DND-41 (cell line): ENCODE results near the gene PLP2.
"Not testable (repeated sequence)": the region's sequence is repeated elsewhere in the genome, so short reads cannot be mapped to it uniquely, and the experiment has no call there.

Experiments
- ATAC-seq: fragments of 200-7000 bp; cut with Tn5 transposase; 3 replicates; pipeline ENCODE4 v1.9.1; 2021; ENCODE audit warnings: low read depth; ENCODE audit not compliant: insufficient read depth
- DNase-seq: peaks from one replicate; pipeline ENCODE4 v3.0.0-alpha.2; 2020
- H2AFZ ChIP-seq: 2 replicates; pipeline ENCODE4 v1.6.0; 2012; ENCODE audit warnings: low read depth, low read length
- H3K27ac ChIP-seq: 2 replicates; pipeline ENCODE4 v1.5.1; 2012; ENCODE audit warnings: low read length, inconsistent platforms
- H3K27me3 ChIP-seq: fragments of 200-600 bp; sonication (generic); 2 replicates; pipeline ENCODE4 v1.6.0; 2012; ENCODE audit warnings: low read length, mild to moderate bottlenecking, inconsistent platforms; ENCODE audit not compliant: insufficient read depth, poor library complexity
- H3K36me3 ChIP-seq: 2 replicates; pipeline ENCODE4 v1.5.1; 2012; ENCODE audit warnings: low read length, inconsistent platforms; ENCODE audit not compliant: insufficient read depth
- H3K4me1 ChIP-seq: 2 replicates; pipeline ENCODE4 v1.5.1; 2012; ENCODE audit warnings: mild to moderate bottlenecking, low read length; ENCODE audit not compliant: insufficient read depth
- H3K4me2 ChIP-seq: 2 replicates; pipeline ENCODE4 v1.6.0; 2012; ENCODE audit warnings: mild to moderate bottlenecking, moderate library complexity, low read length, inconsistent platforms; ENCODE audit not compliant: insufficient read depth
- H3K4me3 ChIP-seq, 2 experiments: fragments of 200-600 bp in 1 of 2; shearing (Covaris generic) in 1 of 2; 2 replicates each; pipeline ENCODE4 v1.5.1; 2012 to 2016; ENCODE audit warnings: inconsistent platforms in 2 of 2, low read length in 2 of 2, mild to moderate bottlenecking in 2 of 2, low read depth in 1 of 2, moderate library complexity in 1 of 2
- H3K79me2 ChIP-seq: 2 replicates; pipeline ENCODE4 v1.6.0; 2012; ENCODE audit warnings: low read length, inconsistent platforms; ENCODE audit not compliant: insufficient read depth
- H3K9ac ChIP-seq: 2 replicates; pipeline ENCODE4 v1.6.0; 2012; ENCODE audit warnings: low read depth, mild to moderate bottlenecking, inconsistent platforms, low read length, moderate library complexity
- H3K9me3 ChIP-seq: 2 replicates; pipeline ENCODE4 v1.5.1; 2012; ENCODE audit warnings: low read length, moderate library complexity, mild to moderate bottlenecking, inconsistent platforms; ENCODE audit not compliant: insufficient read depth, severe bottlenecking
- H4K20me1 ChIP-seq: 2 replicates; pipeline ENCODE4 v1.6.0; 2012; ENCODE audit warnings: low read length; ENCODE audit not compliant: insufficient read depth
- CTCF ChIP-seq: IDR thresholded peaks from 2 replicates; pipeline ENCODE4 v1.5.1; 2012; ENCODE audit warnings: borderline replicate concordance, low read length, moderate library complexity, mild to moderate bottlenecking; ENCODE audit not compliant: poor library complexity, severe bottlenecking; ENCODE audit errors: extremely low read depth
- EZH2 ChIP-seq: IDR thresholded peaks from 3 replicates; pipeline ENCODE4 v1.6.1; 2012; ENCODE audit warnings: borderline replicate concordance, low read depth, mild to moderate bottlenecking, moderate library complexity, low read length, inconsistent platforms; ENCODE audit not compliant: severe bottlenecking

PLP2 gene

DNA sequence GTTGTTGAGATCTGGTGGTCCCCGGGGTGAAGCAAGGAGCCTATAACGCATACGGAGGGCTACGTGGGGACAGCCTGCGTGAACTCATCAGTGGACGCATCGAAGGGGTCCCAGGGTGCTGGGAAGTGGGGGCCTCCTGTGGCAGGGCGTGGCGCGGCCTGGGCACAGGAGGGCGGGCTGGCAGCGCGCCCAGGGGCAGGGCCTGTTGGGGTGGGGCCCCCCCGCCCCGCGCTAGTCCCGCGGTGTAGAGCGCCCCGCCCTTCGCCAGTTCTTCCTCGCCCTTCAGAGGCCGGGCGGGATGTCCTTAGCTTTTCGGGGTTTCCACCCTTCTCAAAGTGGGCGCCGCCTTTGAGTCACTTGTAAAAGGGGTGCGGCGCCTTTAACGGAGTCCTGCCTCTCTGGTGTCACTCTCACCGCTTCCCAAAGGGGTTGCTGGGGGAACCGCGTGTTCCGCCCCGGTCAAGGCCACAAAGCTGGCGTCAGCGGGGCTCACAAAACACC, 632 bp downstream of the PLP2 start:
- ATAC-seq (peak; percentile 68), DNase-seq (peak; percentile 58)

DNA sequence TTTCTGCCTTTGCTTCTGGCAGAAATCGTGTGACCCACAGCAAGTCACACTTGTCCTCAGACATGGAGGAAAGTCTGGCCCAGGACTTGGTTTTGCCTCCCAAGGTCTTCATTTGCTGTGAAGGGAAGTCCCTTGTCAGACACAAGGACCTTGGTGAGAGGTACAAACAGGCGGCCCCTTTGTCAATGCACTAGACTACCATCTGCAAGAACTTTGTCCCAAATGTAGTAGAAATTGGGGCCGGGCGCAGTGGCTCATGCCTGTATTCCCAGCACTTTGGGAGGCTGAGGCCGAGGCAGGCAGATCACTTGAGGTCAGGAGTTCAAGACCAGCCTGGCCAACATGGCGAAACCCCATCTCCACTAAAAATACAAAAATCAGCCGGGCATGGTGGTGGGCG, 1.8 kb downstream of the PLP2 start:
- not testable (repeated sequence) for H3K27me3 ChIP-seq, H3K9me3 ChIP-seq, ATAC-seq, H2AFZ ChIP-seq, DNase-seq, H3K9ac ChIP-seq, H3K79me2 ChIP-seq, H4K20me1 ChIP-seq, H3K27ac ChIP-seq
- H3K4me1 ChIP-seq, result peaks cover 21% of the 10 kb centered on the region
- H3K36me3 ChIP-seq, result peaks cover 25% of the 10 kb centered on the region
- H3K4me2 ChIP-seq, result peak overlapping the region; percentile 93
- H3K4me3 ChIP-seq, result peak overlapping the region in 1 of 2 experiments; percentile 74; a peak in 2 of 4 replicates

More for the DNA sequence above, 632 bp downstream of the PLP2 start:
- Histone ChIP-seq H3K27ac (peak overlapping the region; percentile 69), H3K79me2 (peaks cover 6% of the 10 kb centered on the region), H2AFZ (peak overlapping the region; percentile 82), H3K36me3 (peaks cover 18% of the 10 kb centered on the region), H3K4me2 (peak overlapping the region; percentile 93), H3K9me3 (no peaks in the 10 kb centered on the region), H4K20me1 (peaks cover 5% of the 10 kb centered on the region; the same call in 1 of the 2 replicates), H3K4me3 (peak overlapping the region; percentile 29 to 74; a peak in 3 of 4 replicates), H3K9ac (peak overlapping the region; percentile 72), H3K4me1 (peaks cover 32% of the 10 kb centered on the region), H3K27me3 (no peaks in the 10 kb centered on the region)
- TF ChIP-seq EZH2, result no peak
- no peak for TF ChIP-seq CTCF

DNA sequence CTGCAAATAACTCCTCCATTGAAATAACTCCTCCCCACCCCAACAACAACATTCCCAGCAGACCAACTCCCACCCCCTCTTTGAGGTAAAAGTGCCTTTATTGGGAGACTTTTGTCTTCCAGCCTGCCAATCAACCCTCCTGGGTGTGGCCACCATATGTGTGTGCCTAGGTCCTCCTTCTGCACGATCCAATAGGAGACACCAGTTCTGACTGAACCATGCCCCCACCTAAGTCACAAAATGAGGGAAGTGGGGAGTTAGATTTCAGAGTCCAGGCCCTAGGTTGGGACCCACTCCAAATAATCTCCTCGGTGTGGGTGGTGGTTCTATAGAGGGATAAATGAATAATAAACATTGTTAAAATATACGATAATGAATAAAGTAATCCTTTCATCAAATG, 3.0 kb downstream of the PLP2 start:
- Histone ChIP-seq H3K27me3 (no peaks in the 10 kb centered on the region), H3K4me2 (no peak overlapping the region), H3K27ac (no peak overlapping the region), H4K20me1 (peaks cover 5% of the 10 kb centered on the region; the same call in 1 of the 2 replicates), H3K79me2 (peaks cover 6% of the 10 kb centered on the region), H3K4me1 (peaks cover 21% of the 10 kb centered on the region), H3K9me3 (no peaks in the 10 kb centered on the region), H3K36me3 (peaks cover 31% of the 10 kb centered on the region), H3K9ac (no peak overlapping the region), H3K4me3 (no peak overlapping the region), H2AFZ (no peak overlapping the region)
- TF ChIP-seq EZH2, result no peak
- no peak for TF ChIP-seq CTCF
- DNase-seq, result no peak
- ATAC-seq, result no peak

GRCh38 chrX:49175435-49176274, 4.0 kb downstream of the PLP2 start:
- H3K9me3 ChIP-seq, result no peaks in the 10 kb centered on the region
- H4K20me1 ChIP-seq, result peaks cover 5% of the 10 kb centered on the region; the same call in 1 of the 2 replicates
- H2AFZ ChIP-seq, result no peak overlapping the region
- H3K4me2 ChIP-seq, result no peak overlapping the region
- no peak overlapping the region for H3K4me3 ChIP-seq
- no peaks in the 10 kb centered on the region for H3K27me3 ChIP-seq
- H3K27ac ChIP-seq, result no peak overlapping the region
- ATAC-seq, result no peak
- peaks cover 21% of the 10 kb centered on the region for H3K4me1 ChIP-seq
- TF ChIP-seq CTCF, result no peak
- no peak for TF ChIP-seq EZH2
- no peak for DNase-seq
- peaks cover 6% of the 10 kb centered on the region for H3K79me2 ChIP-seq
- peaks cover 35% of the 10 kb centered on the region for H3K36me3 ChIP-seq
- no peak overlapping the region for H3K9ac ChIP-seq
